Mesendoderm (in vitro differentiated cells): ENCODE measurements around the gene KNCN.

Source experiments
- DNase-seq: peaks from one replicate; pipeline ENCODE4 v3.0.0; 2013
- H2AK5ac ChIP-seq: 2 replicates; pipeline ENCODE4 v1.6.1; 2013; ENCODE audit warnings: low read length, inconsistent platforms
- H2BK120ac ChIP-seq: 2 replicates; pipeline ENCODE4 v1.6.1; 2013; ENCODE audit warnings: low read depth, mild to moderate bottlenecking, low read length, moderate library complexity, mixed read lengths
- H2BK15ac ChIP-seq: replicated peaks from 2 replicates; pipeline ENCODE4 v1.6.1; 2013; ENCODE audit warnings: low read depth, mild to moderate bottlenecking, moderate library complexity
- H2BK5ac ChIP-seq: 2 replicates; pipeline ENCODE4 v1.6.1; 2013; ENCODE audit warnings: low read length, inconsistent platforms
- H3K18ac ChIP-seq: 2 replicates; pipeline ENCODE4 v1.6.1; 2013; ENCODE audit warnings: mild to moderate bottlenecking, low read length, mixed read lengths
- H3K23ac ChIP-seq: one replicate; pipeline ENCODE4 v1.6.1; 2013; ENCODE audit warnings: low read length
- H3K27ac ChIP-seq: 2 replicates; pipeline ENCODE4 v1.5.1; 2013; ENCODE audit warnings: low read depth, mild to moderate bottlenecking, inconsistent platforms, low read length, moderate library complexity
- H3K27me3 ChIP-seq: 2 replicates; pipeline ENCODE4 v1.6.1; 2013; ENCODE audit warnings: low read length, control low read depth, mild to moderate bottlenecking, inconsistent platforms; ENCODE audit not compliant: insufficient read depth, poor library complexity
- H3K36me3 ChIP-seq: 2 replicates; pipeline ENCODE4 v1.6.1; 2013; ENCODE audit warnings: low read length, inconsistent platforms; ENCODE audit not compliant: control insufficient read depth, insufficient read depth
- H3K4ac ChIP-seq: one replicate; pipeline ENCODE4 v1.6.1; 2013; ENCODE audit warnings: low read depth, mild to moderate bottlenecking, low read length, moderate library complexity
- H3K4me1 ChIP-seq: 2 replicates; pipeline ENCODE4 v1.6.1; 2013; ENCODE audit warnings: low read depth, low read length, inconsistent platforms; ENCODE audit not compliant: control insufficient read depth
- H3K4me2 ChIP-seq: 2 replicates; pipeline ENCODE4 v1.6.1; 2013; ENCODE audit warnings: low read length
- H3K4me3 ChIP-seq: 2 replicates; pipeline ENCODE4 v1.5.1; 2013; ENCODE audit warnings: mild to moderate bottlenecking, low read length
- H3K56ac ChIP-seq: one replicate; pipeline ENCODE4 v1.6.1; 2013; ENCODE audit warnings: low read length
- H3K79me1 ChIP-seq: 2 replicates; pipeline ENCODE4 v1.6.1; 2013; ENCODE audit warnings: low read length, inconsistent platforms
- H3K79me2 ChIP-seq: 2 replicates; pipeline ENCODE4 v1.6.1; 2013; ENCODE audit warnings: mild to moderate bottlenecking, low read length; ENCODE audit not compliant: control insufficient read depth, insufficient read depth
- H3K9ac ChIP-seq: 2 replicates; pipeline ENCODE4 v1.6.1; 2013; ENCODE audit warnings: low read length, inconsistent platforms
- H4K5ac ChIP-seq: one replicate; pipeline ENCODE4 v1.6.1; 2013; ENCODE audit warnings: low read length
- H4K8ac ChIP-seq: one replicate; pipeline ENCODE4 v1.6.1; 2013; ENCODE audit warnings: low read depth, mild to moderate bottlenecking, control low read depth, low read length, moderate library complexity
- WGBS: extraction: QIAGEN DNeasy Blood & Tissue Kit; methylation state at CpG from one replicate; pipeline ENCODE4 v1.1.7; 2013; ENCODE audit warnings: low lambda C conversion rate, missing lambda C conversion rate; ENCODE audit not compliant: insufficient coverage; ENCODE audit errors: extremely low coverage; 5-methylcytosine and 5-hydroxymethylcytosine counted together

The KNCN gene

DNA sequence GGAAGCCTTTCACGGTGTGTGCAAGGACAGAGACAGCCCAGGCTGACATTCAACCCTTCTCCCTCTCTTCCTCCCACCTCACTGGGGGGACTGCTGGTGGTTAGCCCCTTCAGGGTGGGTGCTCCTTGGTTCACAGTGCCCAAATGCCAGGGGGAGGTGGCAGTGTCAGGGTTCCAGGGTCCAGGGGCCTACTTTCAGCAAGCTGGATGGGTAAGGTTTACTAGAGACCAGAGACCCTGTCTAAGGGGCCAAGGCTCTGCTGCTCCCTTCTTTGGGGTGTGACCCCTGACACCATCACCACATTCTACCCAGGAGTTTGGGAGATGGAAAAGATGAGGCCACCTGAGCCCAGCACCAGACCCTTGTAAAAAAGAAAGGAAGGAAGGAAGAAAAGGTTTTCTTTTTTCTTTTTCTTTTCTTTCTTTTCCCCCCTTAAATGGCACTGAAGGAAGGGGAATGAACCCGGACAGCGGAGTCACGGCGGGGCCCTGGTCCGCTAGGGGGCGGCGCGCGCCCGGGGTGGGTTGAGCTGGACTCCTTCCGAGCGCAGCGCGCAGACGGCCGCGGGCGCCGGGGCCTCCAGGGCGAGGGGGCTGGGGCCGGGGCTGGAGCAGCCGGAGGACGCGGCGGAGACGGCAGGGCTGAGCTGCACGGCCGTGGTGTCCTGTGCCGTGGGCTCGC lies 18.8 kb downstream of the KNCN start:
- H3K79me2 ChIP-seq, result no peaks in the 10 kb centered on the region
- no peak overlapping the region for H4K5ac ChIP-seq
- no peaks in the 10 kb centered on the region for H3K36me3 ChIP-seq
- no peak overlapping the region for H2AK5ac ChIP-seq
- H3K56ac ChIP-seq, result peak overlapping the region; percentile 82
- no CpG with 5 or more reads among the region's 31 CpGs for WGBS
- no peaks in the 10 kb centered on the region for H3K79me1 ChIP-seq
- H3K9ac ChIP-seq, result peak overlapping the region; percentile 62
- no peak overlapping the region for H3K27ac ChIP-seq
- H2BK5ac ChIP-seq, result no peak overlapping the region
- H3K23ac ChIP-seq, result no peak overlapping the region
- peaks cover 4% of the 10 kb centered on the region for H3K4me1 ChIP-seq
- no peak overlapping the region for H2BK120ac ChIP-seq
- no peak overlapping the region for H3K18ac ChIP-seq
- H4K8ac ChIP-seq, result no peak overlapping the region
- no peak overlapping the region for H2BK15ac ChIP-seq
- DNase-seq, result peak; percentile 65
- peak overlapping the region; percentile 62 for H3K4me2 ChIP-seq
- H3K4ac ChIP-seq, result no peak overlapping the region
- peaks cover 31% of the 10 kb centered on the region for H3K27me3 ChIP-seq
- no peak overlapping the region for H3K4me3 ChIP-seq

- H3K36me3 ChIP-seq, result no peaks in the 10 kb centered on the region
Measured at GRCh38 chr1:46532095-46532494, 19.4 kb downstream of the KNCN start.

GRCh38 chr1:46530791-46531409 lies 20.5 kb downstream of the KNCN start:
- H3K18ac ChIP-seq, result no peak overlapping the region
- no peak overlapping the region for H2BK5ac ChIP-seq
- no peak overlapping the region for H3K4ac ChIP-seq
- H3K9ac ChIP-seq, result peak overlapping the region; percentile 1
- H3K79me1 ChIP-seq, result no peaks in the 10 kb centered on the region
- no peaks in the 10 kb centered on the region for H3K36me3 ChIP-seq
- H3K27ac ChIP-seq, result no peak overlapping the region
- peaks cover 8% of the 10 kb centered on the region for H3K4me1 ChIP-seq
- WGBS, result no CpG with 5 or more reads among the region's 6 CpGs
- H2AK5ac ChIP-seq, result no peak overlapping the region
- H4K8ac ChIP-seq, result no peak overlapping the region
- no peak overlapping the region for H3K4me2 ChIP-seq
- no peak overlapping the region for H3K56ac ChIP-seq
- H2BK120ac ChIP-seq, result no peak overlapping the region
- H3K4me3 ChIP-seq, result no peak overlapping the region
- no peak overlapping the region for H3K23ac ChIP-seq
- peak; percentile 75 for DNase-seq
- H2BK15ac ChIP-seq, result no peak overlapping the region
- H3K79me2 ChIP-seq, result no peaks in the 10 kb centered on the region
- H4K5ac ChIP-seq, result no peak overlapping the region
- peaks cover 31% of the 10 kb centered on the region for H3K27me3 ChIP-seq

More at GRCh38 chr1:46532095-46532494, 19.4 kb downstream of the KNCN start:
- H3K4me2 ChIP-seq, result no peak overlapping the region
- WGBS, result no CpG with 5 or more reads among the region's 3 CpGs
- no peaks in the 10 kb centered on the region for H3K79me2 ChIP-seq
- no peak overlapping the region for H2BK15ac ChIP-seq
- H2BK120ac ChIP-seq, result no peak overlapping the region
- H2AK5ac ChIP-seq, result no peak overlapping the region
- H3K79me1 ChIP-seq, result no peaks in the 10 kb centered on the region
- H2BK5ac ChIP-seq, result no peak overlapping the region
- no peak overlapping the region for H3K23ac ChIP-seq
- no peak for DNase-seq
- peaks cover 31% of the 10 kb centered on the region for H3K27me3 ChIP-seq
- peaks cover 4% of the 10 kb centered on the region for H3K4me1 ChIP-seq
- no peak overlapping the region for H3K56ac ChIP-seq
- H3K9ac ChIP-seq, result no peak overlapping the region
- H3K4ac ChIP-seq, result no peak overlapping the region
- no peak overlapping the region for H3K27ac ChIP-seq
- H3K4me3 ChIP-seq, result no peak overlapping the region
- no peak overlapping the region for H4K8ac ChIP-seq
- H4K5ac ChIP-seq, result no peak overlapping the region
- no peak overlapping the region for H3K18ac ChIP-seq

DNA sequence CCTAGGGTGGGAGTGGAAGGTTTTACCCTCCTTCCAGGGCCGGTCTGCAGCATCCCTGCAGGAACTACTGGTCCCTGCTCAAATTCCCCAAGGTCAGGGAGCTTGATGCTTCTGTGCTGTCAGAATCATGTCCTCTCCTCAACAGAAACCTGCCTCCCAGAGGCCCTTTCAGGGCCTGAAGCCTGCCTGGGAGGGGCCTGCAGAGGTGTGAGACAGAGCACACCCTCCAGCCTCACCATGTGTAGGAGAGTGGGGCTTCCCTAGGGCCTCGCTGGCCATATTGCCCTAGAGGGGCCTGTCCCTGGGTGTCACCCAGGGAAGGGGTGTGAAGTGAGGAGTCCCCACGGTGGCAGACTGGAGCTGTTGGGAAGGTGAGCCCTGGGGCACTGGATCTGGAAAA lies 21.1 kb downstream of the KNCN start:
- H2AK5ac ChIP-seq, result no peak overlapping the region
- H3K23ac ChIP-seq, result no peak overlapping the region
- H3K79me2 ChIP-seq, result no peaks in the 10 kb centered on the region
- peaks cover 29% of the 10 kb centered on the region for H3K27me3 ChIP-seq
- no peaks in the 10 kb centered on the region for H3K79me1 ChIP-seq
- H3K4ac ChIP-seq, result no peak overlapping the region
- H3K27ac ChIP-seq, result no peak overlapping the region
- no peak overlapping the region for H3K4me3 ChIP-seq
- peak overlapping the region; percentile 1 for H3K9ac ChIP-seq
- peaks cover 12% of the 10 kb centered on the region for H3K4me1 ChIP-seq
- H4K8ac ChIP-seq, result no peak overlapping the region
- WGBS, result no CpG with 5 or more reads among the region's 3 CpGs
- H3K4me2 ChIP-seq, result no peak overlapping the region
- no peak overlapping the region for H3K18ac ChIP-seq
- H4K5ac ChIP-seq, result no peak overlapping the region
- DNase-seq, result peak; percentile 62
- H3K36me3 ChIP-seq, result no peaks in the 10 kb centered on the region
- H2BK5ac ChIP-seq, result no peak overlapping the region
- no peak overlapping the region for H2BK120ac ChIP-seq
- H3K56ac ChIP-seq, result no peak overlapping the region
- no peak overlapping the region for H2BK15ac ChIP-seq

GRCh38 chr1:46529031-46529630 lies 22.3 kb downstream of the KNCN start:
- no peak overlapping the region for H3K4me3 ChIP-seq
- H3K36me3 ChIP-seq, result no peaks in the 10 kb centered on the region
- no peak overlapping the region for H2AK5ac ChIP-seq
- H2BK5ac ChIP-seq, result no peak overlapping the region
- H2BK15ac ChIP-seq, result no peak overlapping the region
- no peak for DNase-seq
- no peak overlapping the region for H4K5ac ChIP-seq
- no peaks in the 10 kb centered on the region for H3K79me1 ChIP-seq
- peaks cover 16% of the 10 kb centered on the region for H3K4me1 ChIP-seq
- H3K56ac ChIP-seq, result no peak overlapping the region
- H3K23ac ChIP-seq, result no peak overlapping the region
- no peak overlapping the region for H4K8ac ChIP-seq
- H3K27ac ChIP-seq, result no peak overlapping the region
- no peak overlapping the region for H3K9ac ChIP-seq
- H3K4me2 ChIP-seq, result no peak overlapping the region
- H3K27me3 ChIP-seq, result peaks cover 18% of the 10 kb centered on the region
- H3K4ac ChIP-seq, result no peak overlapping the region
- H3K18ac ChIP-seq, result no peak overlapping the region
- no CpG with 5 or more reads among the region's 4 CpGs for WGBS
- H2BK120ac ChIP-seq, result no peak overlapping the region
- H3K79me2 ChIP-seq, result no peaks in the 10 kb centered on the region
